NCI-H1092 (cell line): ENCODE results near the gene NFKBIE.

ENCODE experiments used
- DNase-seq: peaks from one replicate; lab custom pipeline; 2025; lab: John Stamatoyannopoulos, UW

NFKBIE gene

GRCh38 chr6:44225579-44226325 is 39.6 kb downstream of the NFKBIE start:
- DNase-seq, result no peak

- DNase-seq, result no peak
These were observed 40.4 kb downstream of the NFKBIE start for GRCh38 chr6:44224965-44225305.

- DNase-seq, result peak; percentile 42
These were observed 41.1 kb downstream of the NFKBIE start for GRCh38 chr6:44224029-44224964.

GRCh38 chr6:44223319-44224028 is 41.9 kb downstream of the NFKBIE start, which contains the start of gene SLC29A1:
SLC29A1 (plus strand) TSS chr6:44223595; CDS start chr6:44227314, 3,719 bp downstream.
- DNase-seq, result peak; percentile 66

- DNase-seq, result no peak
These were observed 42.6 kb downstream of the NFKBIE start for GRCh38 chr6:44222486-44223318.

GRCh38 chr6:44221961-44222335 is 43.4 kb downstream of the NFKBIE start:
- no peak for DNase-seq

GRCh38 chr6:44221291-44221960 is 43.9 kb downstream of the NFKBIE start:
- peak; percentile 94 for DNase-seq

- DNase-seq, result no peak
These were observed 44.4 kb downstream of the NFKBIE start for GRCh38 chr6:44220913-44221290.

- no peak for DNase-seq
These were observed 45.3 kb downstream of the NFKBIE start for GRCh38 chr6:44219815-44220784.

- peak; percentile 71 for DNase-seq
These were observed 46.1 kb downstream of the NFKBIE start for GRCh38 chr6:44219053-44219814.

GRCh38 chr6:44217332-44218143 is 47.8 kb downstream of the NFKBIE start:
- DNase-seq, result peak; percentile 49

- peak; percentile 23 for DNase-seq
These were observed 48.5 kb downstream of the NFKBIE start, which contains the start of gene MYMX for GRCh38 chr6:44216677-44217331. MYMX (plus strand) TSS chr6:44216926; CDS start chr6:44217472, 546 bp downstream.

- no peak for DNase-seq
These were observed 51.0 kb downstream of the NFKBIE start for GRCh38 chr6:44214307-44214706.

- no peak for DNase-seq
These were observed 54.1 kb downstream of the NFKBIE start for GRCh38 chr6:44211284-44211683.
